Fibroblast of pulmonary artery (primary cell): ENCODE data around the gene GMIP.

Experiments used
- DNase-seq: peaks from one replicate; pipeline ENCODE4 v3.0.0-alpha.2; 2010; ENCODE audit warnings: low read depth
- H3K4me3 ChIP-seq: replicated peaks from 2 replicates; pipeline ENCODE4 v1.5.1; 2011; ENCODE audit warnings: low read depth, mild to moderate bottlenecking, control low read depth, low read length, moderate library complexity
- CTCF ChIP-seq: IDR thresholded peaks from 2 replicates; pipeline ENCODE4 v1.5.1; 2011; ENCODE audit warnings: mild to moderate bottlenecking, control low read depth, low read length, inconsistent platforms; ENCODE audit errors: missing control alignments

The GMIP gene

GRCh38 chr19:19656451-19657396 is 13.3 kb upstream of the GMIP start:
- no peak overlapping the region for H3K4me3 ChIP-seq
- DNase-seq = no peak
- no peak for TF ChIP-seq CTCF

- no peak for TF ChIP-seq CTCF
- DNase-seq = no peak
- H3K4me3 ChIP-seq = no peak overlapping the region
Observed at GRCh38 chr19:19655641-19656343, 12.3 kb upstream of the GMIP start.

DNA sequence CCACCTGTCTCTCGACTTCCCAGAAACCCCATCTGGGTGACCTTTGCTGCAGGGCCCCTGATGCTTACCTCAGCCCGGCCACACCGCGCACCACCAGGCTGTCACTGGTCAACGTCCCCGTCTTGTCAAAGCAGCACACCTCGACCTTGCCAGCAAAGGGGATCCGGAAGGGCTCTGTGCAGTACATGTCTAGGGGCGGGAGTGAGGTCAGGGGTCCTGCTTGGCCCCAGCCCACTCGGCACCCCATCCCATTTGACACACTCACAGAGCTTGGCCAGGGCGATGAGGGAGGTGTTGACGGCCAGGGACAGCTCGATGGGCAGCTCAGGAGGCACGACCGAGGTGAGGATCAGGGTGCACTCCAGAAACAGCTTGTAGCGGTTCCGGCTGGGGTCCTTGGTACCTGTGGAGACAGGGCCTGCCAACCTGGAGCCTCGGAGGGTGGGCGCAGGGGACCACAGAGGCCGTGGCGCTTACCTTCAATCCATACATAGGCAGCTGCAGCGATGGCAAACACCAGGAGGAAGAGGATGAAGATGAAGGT is 11.7 kb upstream of the GMIP start:
- H3K4me3 ChIP-seq = no peak overlapping the region
- no peak for TF ChIP-seq CTCF
- DNase-seq = no peak

DNA sequence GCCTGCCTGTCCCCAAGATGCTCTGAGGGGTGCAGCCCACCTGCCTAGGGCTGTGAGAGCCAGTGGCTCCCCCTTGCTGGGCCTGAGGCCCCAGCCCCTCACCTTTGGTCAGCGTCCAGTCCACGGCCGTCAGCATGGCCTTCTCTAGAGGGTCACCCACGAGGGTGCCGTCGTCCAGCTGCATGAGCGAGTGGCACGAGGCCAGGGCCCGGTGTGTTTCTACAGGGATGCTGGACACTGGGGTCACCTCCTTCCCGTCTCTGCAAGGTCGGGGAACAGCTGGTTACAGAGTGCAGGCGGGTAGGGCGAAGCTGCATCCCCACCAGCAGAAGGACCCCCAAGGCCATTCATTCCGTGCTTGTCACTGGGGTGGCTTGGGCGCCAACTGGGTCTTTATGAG is 11.0 kb upstream of the GMIP start:
- H3K4me3 ChIP-seq = no peak overlapping the region
- no peak for DNase-seq
- no peak for TF ChIP-seq CTCF

DNA sequence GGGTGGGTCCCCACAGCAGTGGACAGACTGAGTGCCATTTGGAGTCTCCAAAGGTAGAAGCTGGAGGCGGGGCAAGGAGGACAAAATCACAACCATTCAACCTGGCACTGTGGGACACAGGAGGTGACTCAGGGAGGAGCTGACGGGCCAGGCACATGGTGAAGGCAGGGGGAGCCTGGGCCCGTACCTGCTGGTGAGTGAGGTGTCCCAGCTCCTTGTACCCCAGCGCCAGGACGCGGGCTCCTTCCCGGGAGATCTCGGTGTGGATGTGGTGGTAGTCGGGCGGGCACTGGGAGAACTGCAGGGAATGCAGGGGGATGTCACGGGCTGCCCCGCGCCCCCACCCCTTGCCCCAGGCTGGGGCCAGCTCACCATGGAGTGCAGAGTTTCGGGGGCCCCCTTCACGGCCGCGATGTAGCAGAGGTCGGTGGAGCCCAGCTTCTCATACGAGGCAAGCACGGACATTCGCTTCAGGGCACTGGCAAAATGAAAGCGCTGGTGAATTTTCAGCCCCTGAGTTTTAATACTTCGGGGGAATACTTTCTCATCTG is 10.2 kb upstream of the GMIP start:
- H3K4me3 ChIP-seq = no peak overlapping the region
- DNase-seq = no peak
- no peak for TF ChIP-seq CTCF

GRCh38 chr19:19652482-19653295 is 9.2 kb upstream of the GMIP start:
- no peak for DNase-seq
- no peak overlapping the region for H3K4me3 ChIP-seq
- TF ChIP-seq CTCF = no peak
